ENCODE data around the gene SERGEF.
"Not testable (repeated sequence)": the region's sequence is repeated elsewhere in the genome, so short reads cannot be mapped to it uniquely, and the experiment has no call there.

SERGEF gene

DNA sequence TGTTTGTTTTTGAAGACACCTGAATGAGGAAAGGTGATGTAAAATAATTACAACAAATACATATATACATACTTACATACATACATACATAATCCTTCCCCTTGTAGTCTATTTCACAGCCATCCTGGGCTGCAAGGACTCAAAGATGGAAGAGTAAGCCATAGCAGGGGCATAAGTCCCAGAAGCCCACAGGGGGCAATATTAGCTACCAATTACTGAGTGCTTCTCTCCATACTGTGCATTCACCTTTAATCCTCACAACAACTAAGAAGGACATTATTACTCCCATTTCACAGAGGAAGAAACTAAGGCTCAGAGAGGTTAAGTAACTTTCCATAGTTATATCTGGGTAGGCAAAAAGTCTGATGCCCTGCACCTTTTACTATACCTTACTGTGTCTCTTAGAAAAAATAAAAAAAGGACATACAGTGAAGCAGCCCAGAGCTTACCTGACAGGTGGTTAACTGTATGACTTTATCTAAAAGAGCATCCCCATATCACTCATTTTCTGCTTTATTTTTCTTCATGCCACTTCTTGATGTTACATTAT lies 2.7 kb downstream of the SERGEF start:
- CTCF ChIA-PET: interaction anchor here (0.9 to 2.5 kb wide), 4 partner anchors 10 to 27 kb away, joined by 3 to 9 read pairs (median 6); no protein-coding TSS in a partner anchor
- DNase-seq (ENCODE audit: low read depth, low spot score): no peak
- TF ChIP-seq, protein P1, sequence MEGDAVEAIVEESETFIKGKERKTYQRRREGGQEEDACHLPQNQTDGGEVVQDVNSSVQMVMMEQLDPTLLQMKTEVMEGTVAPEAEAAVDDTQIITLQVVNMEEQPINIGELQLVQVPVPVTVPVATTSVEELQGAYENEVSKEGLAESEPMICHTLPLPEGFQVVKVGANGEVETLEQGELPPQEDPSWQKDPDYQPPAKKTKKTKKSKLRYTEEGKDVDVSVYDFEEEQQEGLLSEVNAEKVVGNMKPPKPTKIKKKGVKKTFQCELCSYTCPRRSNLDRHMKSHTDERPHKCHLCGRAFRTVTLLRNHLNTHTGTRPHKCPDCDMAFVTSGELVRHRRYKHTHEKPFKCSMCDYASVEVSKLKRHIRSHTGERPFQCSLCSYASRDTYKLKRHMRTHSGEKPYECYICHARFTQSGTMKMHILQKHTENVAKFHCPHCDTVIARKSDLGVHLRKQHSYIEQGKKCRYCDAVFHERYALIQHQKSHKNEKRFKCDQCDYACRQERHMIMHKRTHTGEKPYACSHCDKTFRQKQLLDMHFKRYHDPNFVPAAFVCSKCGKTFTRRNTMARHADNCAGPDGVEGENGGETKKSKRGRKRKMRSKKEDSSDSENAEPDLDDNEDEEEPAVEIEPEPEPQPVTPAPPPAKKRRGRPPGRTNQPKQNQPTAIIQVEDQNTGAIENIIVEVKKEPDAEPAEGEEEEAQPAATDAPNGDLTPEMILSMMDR (IDR thresholded peaks at IDR 0.05; ENCODE audit: insufficient read depth, low read length, missing control alignments): no peak
- POLR2A ChIA-PET: no interaction called here
- H3K4me3 ChIP-seq (ENCODE audit: low read depth, low read length): no peak overlapping the region

DNA sequence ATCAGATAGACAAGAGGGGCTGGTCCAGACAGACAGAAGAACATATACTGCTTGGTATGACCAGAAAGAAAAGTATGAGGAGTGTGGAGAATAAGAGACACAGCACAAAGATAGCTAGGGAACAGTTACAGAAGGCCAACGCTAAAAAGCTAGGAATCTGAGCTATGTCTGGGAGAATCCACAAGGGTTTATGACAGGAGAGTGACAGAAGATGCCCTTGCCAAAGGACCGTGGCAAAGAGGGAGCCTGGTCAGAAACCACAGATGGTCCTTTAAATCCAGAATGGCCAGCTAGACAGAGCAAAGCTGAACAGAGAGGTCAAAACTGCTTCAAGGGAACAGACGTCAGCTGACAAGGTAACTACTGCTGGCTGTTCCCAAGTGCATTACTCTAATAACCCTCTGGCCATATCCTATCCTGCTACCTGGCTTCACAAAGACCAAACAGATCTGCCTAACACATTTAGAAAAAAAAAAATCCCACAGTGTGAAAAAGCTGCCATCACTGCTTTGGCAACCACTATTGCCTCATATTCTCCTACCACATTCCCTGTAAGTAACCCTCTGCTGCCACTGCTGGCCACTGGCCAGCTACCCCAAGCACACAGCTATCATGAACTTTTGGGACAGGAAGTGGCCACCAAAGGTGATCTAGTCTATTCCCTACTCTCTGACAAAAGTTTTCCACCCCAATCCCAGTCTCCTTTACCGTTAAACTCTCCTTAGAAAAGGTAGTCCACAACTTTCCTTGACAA lies 7.3 kb downstream of the SERGEF start:
- no peak for DNase-seq (ENCODE audit: low read depth, low spot score)
- TF ChIP-seq, protein P1 (IDR thresholded peaks at IDR 0.05; ENCODE audit: insufficient read depth, low read length, missing control alignments): no peak
- ChIA-PET POLR2A (no interaction called here), CTCF (interaction anchor here (0.8 to 1.3 kb wide), 4 partner anchors 16 to 274 kb away, joined by 3 to 4 read pairs (median 3); partner anchors contain the start of gene SAAL1)
- no peak overlapping the region for H3K4me3 ChIP-seq (ENCODE audit: low read depth, low read length)

DNA sequence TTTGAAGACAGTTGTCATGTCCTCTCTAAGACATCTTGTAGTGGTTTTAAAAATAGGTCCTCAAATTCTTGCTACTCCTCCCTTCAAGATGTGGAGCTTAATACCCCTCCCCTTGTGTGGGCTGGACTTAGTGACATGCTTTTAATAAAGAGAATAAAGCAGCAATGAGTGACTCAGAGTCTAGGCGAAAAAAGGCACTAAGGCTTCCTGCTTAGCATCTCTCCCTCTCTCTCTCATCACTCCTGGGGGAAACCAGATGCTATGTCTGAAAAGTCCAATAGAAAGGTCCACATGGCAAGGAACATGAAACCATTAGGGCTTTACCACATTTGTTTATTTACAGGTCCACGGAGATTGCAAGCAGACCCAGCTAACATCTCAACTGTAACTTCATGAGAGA lies 11.7 kb downstream of the SERGEF start:
- no peak for DNase-seq (ENCODE audit: low read depth, low spot score)
- ChIA-PET CTCF (interaction anchor here (1.4 to 6.0 kb wide), 3 partner anchors 8 to 71 kb away, joined by 3 to 33 read pairs (median 7); no protein-coding TSS in a partner anchor), POLR2A (no interaction called here)
- no peak overlapping the region for H3K4me3 ChIP-seq (ENCODE audit: low read depth, low read length)
- TF ChIP-seq, protein P1 (IDR thresholded peaks at IDR 0.05; ENCODE audit: insufficient read depth, low read length, missing control alignments): no peak

DNA sequence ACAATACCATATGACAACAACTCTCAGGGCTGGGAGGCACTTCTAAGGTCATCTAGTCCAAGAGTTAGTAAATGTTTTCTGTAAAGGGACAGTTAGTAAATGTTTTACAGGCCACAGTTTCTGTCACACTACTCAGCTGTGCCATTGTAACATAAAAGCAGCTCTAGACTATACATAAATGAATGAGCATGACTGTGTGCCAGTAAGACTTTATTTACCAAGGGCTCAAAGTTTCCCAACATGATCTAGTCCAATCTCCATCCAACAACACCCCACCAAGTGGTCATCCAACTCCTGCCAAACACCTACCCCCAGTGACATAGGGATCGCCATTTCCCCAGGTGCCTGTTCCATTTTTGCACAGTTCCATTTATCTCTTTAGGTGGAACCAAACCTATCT lies 12.1 kb downstream of the SERGEF start:
- no peak for DNase-seq (ENCODE audit: low read depth, low spot score)
- no peak overlapping the region for H3K4me3 ChIP-seq (ENCODE audit: low read depth, low read length)
- CTCF ChIA-PET: interaction anchor here (1.0 to 6.0 kb wide), 4 partner anchors 8 to 270 kb away, joined by 3 to 33 read pairs (median 5); no protein-coding TSS in a partner anchor
- TF ChIP-seq, protein P1 (IDR thresholded peaks at IDR 0.05; ENCODE audit: insufficient read depth, low read length, missing control alignments): no peak
- POLR2A ChIA-PET: no interaction called here

DNA sequence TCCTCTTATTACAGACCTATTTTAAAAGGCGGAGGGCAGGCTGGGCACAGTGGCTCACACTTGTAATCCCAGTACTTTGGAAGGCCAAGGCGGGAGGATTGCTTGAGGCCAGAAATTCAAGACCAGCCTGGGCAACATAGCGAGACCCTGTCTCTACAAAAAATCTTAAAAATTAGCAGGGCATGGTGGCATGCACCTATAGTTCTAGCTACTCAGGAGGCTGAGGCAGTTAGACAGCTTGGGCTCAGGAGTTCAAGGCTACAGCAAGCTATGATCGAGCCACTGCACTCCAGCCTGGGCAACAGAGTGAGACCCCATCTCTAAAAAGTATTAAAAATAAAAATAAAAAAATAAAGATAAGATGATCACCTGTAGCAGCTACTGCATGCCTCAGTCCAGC lies 12.7 kb downstream of the SERGEF start:
- CTCF ChIA-PET: interaction anchor here (1.0 to 6.0 kb wide), 5 partner anchors 8 to 269 kb away, joined by 3 to 33 read pairs (median 5); no protein-coding TSS in a partner anchor
- DNase-seq (ENCODE audit: low read depth, low spot score); H3K4me3 ChIP-seq (ENCODE audit: low read depth, low read length); POLR2A ChIA-PET: not testable (repeated sequence)

DNA sequence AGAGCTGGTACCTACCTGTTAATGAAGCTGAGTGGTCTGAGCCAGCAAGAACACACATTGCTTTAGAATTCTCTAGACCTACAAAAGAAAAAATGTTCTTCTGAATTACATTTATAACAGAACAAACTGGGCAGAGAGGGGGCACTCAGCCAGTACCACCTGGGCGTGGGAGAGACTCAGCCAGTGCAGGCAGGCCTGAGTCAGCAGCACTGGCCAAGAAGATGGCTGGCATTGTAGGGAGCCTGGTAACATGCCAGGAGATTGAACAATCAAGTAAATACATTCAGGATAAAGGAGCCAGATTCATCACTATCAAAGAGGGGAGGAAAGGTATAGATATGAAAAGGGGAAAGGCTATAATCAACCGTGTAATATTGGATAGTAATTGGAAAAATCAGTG lies 19.9 kb downstream of the SERGEF start:
- no peak for DNase-seq (ENCODE audit: low read depth, low spot score)
- TF ChIP-seq, protein P1 (IDR thresholded peaks at IDR 0.05; ENCODE audit: insufficient read depth, low read length, missing control alignments): no peak
- ChIA-PET CTCF (interaction anchor here (1.0 to 8.5 kb wide), 8 partner anchors 9 to 260 kb away, joined by 3 to 127 read pairs (median 4); partner anchors contain the start of gene SAAL1), POLR2A (no interaction called here)
- no peak overlapping the region for H3K4me3 ChIP-seq (ENCODE audit: low read depth, low read length)

Measured in AG04449 (cell line).